ENCODE measurements around the gene ARHGEF26.

Gene ARHGEF26

GRCh38 chr3:154188846-154189245, 67.7 kb downstream of the ARHGEF26 start:
- Histone ChIP-seq H3K4me3 (ENCODE audit: low read depth in 1 of 2, low read length in 1 of 2) (no peak overlapping the region), H3K27me3 (no peaks in the 10 kb centered on the region), H3K9me3 (no peaks in the 10 kb centered on the region), H3K36me3 (no peaks in the 10 kb centered on the region), H3K4me1 (ENCODE audit: control insufficient read depth in 1 of 2, insufficient read depth in 1 of 2, low read depth in 1 of 2, low read length in 1 of 2) (no peaks in the 10 kb centered on the region), H3K27ac (no peak overlapping the region)
- TF ChIP-seq CTCF (IDR thresholded peaks at IDR 0.05): no peak

GRCh38 chr3:154191520-154191919, 70.3 kb downstream of the ARHGEF26 start:
- Histone ChIP-seq H3K4me3 (ENCODE audit: low read depth in 1 of 2, low read length in 1 of 2) (no peak overlapping the region), H3K27ac (no peak overlapping the region), H3K36me3 (no peaks in the 10 kb centered on the region), H3K27me3 (no peaks in the 10 kb centered on the region), H3K4me1 (ENCODE audit: control insufficient read depth in 1 of 2, insufficient read depth in 1 of 2, low read depth in 1 of 2, low read length in 1 of 2) (peaks cover 8 to 24% of the 10 kb centered on the region in 2 experiments), H3K9me3 (no peaks in the 10 kb centered on the region)
- TF ChIP-seq CTCF (IDR thresholded peaks at IDR 0.05): no peak

- TF ChIP-seq CTCF (IDR thresholded peaks at IDR 0.05): no peak
- H3K9me3 ChIP-seq: no peaks in the 10 kb centered on the region
Measured at GRCh38 chr3:154192225-154192624, 71.0 kb downstream of the ARHGEF26 start.

GRCh38 chr3:154193000-154193615, 71.9 kb downstream of the ARHGEF26 start:
- H3K36me3 ChIP-seq: no peaks in the 10 kb centered on the region
- H3K9me3 ChIP-seq: no peaks in the 10 kb centered on the region
- peaks cover 8 to 26% of the 10 kb centered on the region in 2 experiments for H3K4me1 ChIP-seq (ENCODE audit: control insufficient read depth in 1 of 2, insufficient read depth in 1 of 2, low read depth in 1 of 2, low read length in 1 of 2)
- H3K4me3 ChIP-seq (ENCODE audit: low read depth in 1 of 2, low read length in 1 of 2): no peak overlapping the region
- TF ChIP-seq CTCF (IDR thresholded peaks at IDR 0.05): no peak
- no peaks in the 10 kb centered on the region for H3K27me3 ChIP-seq
- H3K27ac ChIP-seq: no peak overlapping the region

More at GRCh38 chr3:154192225-154192624, 71.0 kb downstream of the ARHGEF26 start:
- no peak overlapping the region for H3K27ac ChIP-seq
- H3K36me3 ChIP-seq: no peaks in the 10 kb centered on the region
- H3K4me1 ChIP-seq (ENCODE audit: control insufficient read depth in 1 of 2, insufficient read depth in 1 of 2, low read depth in 1 of 2, low read length in 1 of 2): peaks cover 8 to 26% of the 10 kb centered on the region in 2 experiments
- H3K4me3 ChIP-seq (ENCODE audit: low read depth in 1 of 2, low read length in 1 of 2): no peak overlapping the region
- H3K27me3 ChIP-seq: no peaks in the 10 kb centered on the region

- H3K36me3 ChIP-seq: no peaks in the 10 kb centered on the region
- H3K9me3 ChIP-seq: no peaks in the 10 kb centered on the region
- no peak overlapping the region for H3K4me3 ChIP-seq (ENCODE audit: low read depth in 1 of 2, low read length in 1 of 2)
- H3K4me1 ChIP-seq (ENCODE audit: control insufficient read depth in 1 of 2, insufficient read depth in 1 of 2, low read depth in 1 of 2, low read length in 1 of 2): peaks cover 8 to 26% of the 10 kb centered on the region in 2 experiments
- no peak overlapping the region for H3K27ac ChIP-seq
- H3K27me3 ChIP-seq: no peaks in the 10 kb centered on the region
- TF ChIP-seq CTCF (IDR thresholded peaks at IDR 0.05): no peak
Measured at GRCh38 chr3:154194877-154195276, 73.7 kb downstream of the ARHGEF26 start.
